Tibial nerve (tissue), 4 donors: ENCODE measurements around the gene TH.

Experiments used
- EP300 ChIP-seq, 2 donors: sonication (generic); formaldehyde crosslinking; IDR thresholded peaks; one replicate each; pipeline ENCODE4 v1.6.1; 2017; ENCODE audit warnings: antibody characterized with exemption in 2 of 2, mild to moderate bottlenecking in 1 of 2
- POLR2A ChIP-seq, 2 donors: fragments of 450-650 bp; IDR thresholded peaks; one replicate each; pipeline ENCODE4 v1.6.1; 2017; ENCODE audit warnings: antibody characterized with exemption in 2 of 2, mild to moderate bottlenecking in 2 of 2, moderate library complexity in 2 of 2
- TF ChIP-seq, protein P1 (sequence below), 5 experiments: fragments of 200-600 bp in 3 of 5; fragments of 450-650 bp in 2 of 5; sonication (generic) in 3 of 5; IDR thresholded peaks; one replicate each; pipeline ENCODE4 v1.5.1; 2016 to 2019; ENCODE audit warnings: antibody characterized with exemption in 5 of 5, mild to moderate bottlenecking in 3 of 5, moderate library complexity in 2 of 5

DNA sequence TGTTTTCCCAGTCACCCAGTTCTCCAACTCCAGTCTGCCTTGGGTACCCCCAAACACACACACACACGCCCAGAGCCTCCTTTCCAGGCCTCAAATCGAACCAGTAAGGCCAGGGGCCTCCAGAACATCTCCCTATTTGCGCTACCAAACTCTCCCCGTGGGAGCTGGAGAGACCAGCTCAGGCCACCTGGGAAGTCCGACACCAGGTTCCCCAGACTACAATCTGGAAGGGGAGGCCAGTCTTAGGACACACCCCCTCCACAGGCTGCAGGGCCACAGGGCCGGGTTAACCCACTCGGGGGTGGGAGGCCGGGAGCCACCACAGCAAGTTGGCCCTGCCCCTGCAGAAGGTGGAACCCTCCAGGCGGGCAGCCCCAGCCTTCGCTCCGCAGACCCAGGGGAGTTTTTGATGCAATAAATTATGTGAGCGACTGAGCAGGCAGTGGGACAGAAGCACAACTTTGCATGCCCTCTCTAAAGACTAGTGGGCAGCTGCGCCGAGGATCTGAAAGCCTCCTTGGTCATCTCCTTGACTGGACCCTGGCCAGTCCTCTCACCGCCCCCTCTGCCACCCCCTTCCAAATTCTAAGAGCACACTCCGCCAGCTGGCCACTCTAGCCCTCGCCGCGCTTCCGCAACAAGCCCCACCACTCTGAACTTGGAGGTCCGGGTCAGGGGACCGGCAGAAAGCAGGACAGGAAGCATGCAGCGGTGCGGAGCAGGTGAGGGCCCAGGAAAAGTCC lies 35.2 kb downstream of the TH start:
- TF ChIP-seq POLR2A (IDR thresholded peaks at IDR 0.05) (no peak), EP300 (IDR thresholded peaks at IDR 0.05) (no peak)
- TF ChIP-seq, protein P1, sequence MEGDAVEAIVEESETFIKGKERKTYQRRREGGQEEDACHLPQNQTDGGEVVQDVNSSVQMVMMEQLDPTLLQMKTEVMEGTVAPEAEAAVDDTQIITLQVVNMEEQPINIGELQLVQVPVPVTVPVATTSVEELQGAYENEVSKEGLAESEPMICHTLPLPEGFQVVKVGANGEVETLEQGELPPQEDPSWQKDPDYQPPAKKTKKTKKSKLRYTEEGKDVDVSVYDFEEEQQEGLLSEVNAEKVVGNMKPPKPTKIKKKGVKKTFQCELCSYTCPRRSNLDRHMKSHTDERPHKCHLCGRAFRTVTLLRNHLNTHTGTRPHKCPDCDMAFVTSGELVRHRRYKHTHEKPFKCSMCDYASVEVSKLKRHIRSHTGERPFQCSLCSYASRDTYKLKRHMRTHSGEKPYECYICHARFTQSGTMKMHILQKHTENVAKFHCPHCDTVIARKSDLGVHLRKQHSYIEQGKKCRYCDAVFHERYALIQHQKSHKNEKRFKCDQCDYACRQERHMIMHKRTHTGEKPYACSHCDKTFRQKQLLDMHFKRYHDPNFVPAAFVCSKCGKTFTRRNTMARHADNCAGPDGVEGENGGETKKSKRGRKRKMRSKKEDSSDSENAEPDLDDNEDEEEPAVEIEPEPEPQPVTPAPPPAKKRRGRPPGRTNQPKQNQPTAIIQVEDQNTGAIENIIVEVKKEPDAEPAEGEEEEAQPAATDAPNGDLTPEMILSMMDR (IDR thresholded peaks at IDR 0.05), result no peak
